Putamen (tissue), 1 donor: ENCODE results near the gene SEMA3A.

Source experiments
- DNase-seq: peaks from one replicate; pipeline ENCODE4 v3.0.0-alpha.2; 2016; ENCODE audit warnings: low spot score

SEMA3A gene

GRCh38 chr7:84009051-84009450 lies 185.5 kb downstream of the SEMA3A start:
- DNase-seq = no peak

- no peak for DNase-seq
Observed at GRCh38 chr7:84003191-84003590, 191.4 kb downstream of the SEMA3A start.

- DNase-seq = no peak
Observed at GRCh38 chr7:84002348-84002747, 192.2 kb downstream of the SEMA3A start.

- no peak for DNase-seq
Observed at GRCh38 chr7:83996879-83997278, 197.7 kb downstream of the SEMA3A start.

GRCh38 chr7:83987764-83988163 lies 206.8 kb downstream of the SEMA3A start:
- DNase-seq = no peak

GRCh38 chr7:83985821-83986220 lies 208.8 kb downstream of the SEMA3A start:
- DNase-seq = no peak

GRCh38 chr7:83984591-83984990 lies 210.0 kb downstream of the SEMA3A start:
- no peak for DNase-seq

GRCh38 chr7:83984076-83984475 lies 210.5 kb downstream of the SEMA3A start:
- DNase-seq = no peak

GRCh38 chr7:83983606-83984005 lies 211.0 kb downstream of the SEMA3A start:
- no peak for DNase-seq

- peak; percentile 26 for DNase-seq
Observed at GRCh38 chr7:83976302-83976701, 218.3 kb downstream of the SEMA3A start.

- no peak for DNase-seq
Observed at GRCh38 chr7:83970081-83970480, 224.5 kb downstream of the SEMA3A start.

- DNase-seq = peak; percentile 65
Observed at GRCh38 chr7:83964318-83964717, 230.3 kb downstream of the SEMA3A start.

GRCh38 chr7:83957333-83957732 lies 237.3 kb downstream of the SEMA3A start:
- no peak for DNase-seq

- no peak for DNase-seq
Observed at GRCh38 chr7:83956104-83956503, 238.5 kb downstream of the SEMA3A start.

- DNase-seq = no peak
Observed at GRCh38 chr7:83952236-83952635, 242.4 kb downstream of the SEMA3A start.

GRCh38 chr7:83947260-83947659 lies 247.3 kb downstream of the SEMA3A start:
- peak; percentile 20 for DNase-seq

GRCh38 chr7:83946801-83947200 lies 247.8 kb downstream of the SEMA3A start:
- no peak for DNase-seq

- peak; percentile 22 for DNase-seq
Observed at GRCh38 chr7:83941300-83941699, 253.3 kb downstream of the SEMA3A start.

- DNase-seq = no peak
Observed at GRCh38 chr7:83937930-83938329, 256.7 kb downstream of the SEMA3A start.

GRCh38 chr7:83936056-83936708 lies 258.4 kb downstream of the SEMA3A start:
- peak; percentile 57 for DNase-seq

GRCh38 chr7:83934118-83934734 lies 260.4 kb downstream of the SEMA3A start:
- DNase-seq = no peak

GRCh38 chr7:83931968-83932367 lies 262.6 kb downstream of the SEMA3A start:
- no peak for DNase-seq

- DNase-seq = no peak
Observed at GRCh38 chr7:83930262-83930661, 264.3 kb downstream of the SEMA3A start.

GRCh38 chr7:83925860-83926259 lies 268.7 kb downstream of the SEMA3A start:
- no peak for DNase-seq
